Thyroid gland (tissue), 4 donors: ENCODE data around the gene FAM200C.
"Not testable (repeated sequence)": the region's sequence is repeated elsewhere in the genome, so short reads cannot be mapped to it uniquely, and the experiment has no call there.

Source experiments
- CTCF ChIP-seq, 6 experiments: fragments of 200-600 bp in 3 of 6; fragments of 450-650 bp in 3 of 6; sonication (generic) in 3 of 6; IDR thresholded peaks; one replicate each; pipeline ENCODE4 v1.5.1; 2016 to 2019; ENCODE audit warnings: antibody characterized with exemption in 6 of 6, mild to moderate bottlenecking in 2 of 6, inconsistent platforms in 1 of 6, moderate library complexity in 1 of 6
- POLR2A ChIP-seq, 2 donors: fragments of 450-650 bp; IDR thresholded peaks; one replicate each; pipeline ENCODE4 v1.6.1; 2017; ENCODE audit warnings: antibody characterized with exemption in 2 of 2, mild to moderate bottlenecking in 2 of 2, moderate library complexity in 1 of 2

DNA sequence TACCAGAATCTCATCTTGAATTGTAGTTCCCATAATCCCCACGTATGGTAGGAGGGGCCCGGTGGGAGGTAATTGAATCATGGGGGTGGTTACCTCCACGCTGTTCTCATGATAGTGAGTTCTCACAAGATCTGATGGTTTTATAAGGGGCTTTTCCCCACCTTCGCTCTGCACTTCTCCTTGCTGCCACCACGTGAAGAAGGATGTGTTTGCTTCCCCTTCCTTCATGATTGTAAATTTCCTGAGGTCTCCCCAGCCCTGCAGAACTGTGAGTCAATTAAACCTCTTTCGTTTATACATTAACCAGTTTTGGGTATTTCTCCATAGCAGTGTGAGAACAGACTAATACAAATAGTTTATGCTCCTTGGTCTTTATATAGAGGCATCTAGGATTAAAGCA, 36.8 kb upstream of the FAM200C start:
- not testable (repeated sequence) for TF ChIP-seq POLR2A, CTCF (IDR thresholded peaks at IDR 0.05)
